ENCODE measurements around the gene NDUFV3. TPM values are rescaled to one million over a fixed set of nuclear protein-coding genes. Genes with fewer than 3 reads are reported as not detected.
"Not testable (repeated sequence)": the region's sequence is repeated elsewhere in the genome, so short reads cannot be mapped to it uniquely, and the experiment has no call there.

Gene NDUFV3
- total and polyA plus RNA-seq, 4 donors: 17.7 to 45.1 (median 28.2) TPM

- H3K9me3 ChIP-seq (ENCODE audit: control insufficient read depth in 4 of 4, insufficient read depth in 3 of 4, low read length in 3 of 4): no peaks in the 10 kb centered on the region
- 60 to 80% methylated on average over 8 of the region's 8 CpGs for WGBS, 2 donors
- peaks cover 0 to 3% (median 0%) of the 10 kb centered on the region in 5 donors for H3K4me1 ChIP-seq (ENCODE audit: control insufficient read depth in 5 of 5, insufficient read depth in 5 of 5, low read length in 5 of 5)
- ATAC-seq (ENCODE audit: insufficient read depth, low FRiP score): peak; percentile 4
- H3K4me3 ChIP-seq: no peak overlapping the region
- no peak for DNase-seq
- TF ChIP-seq, protein P1, sequence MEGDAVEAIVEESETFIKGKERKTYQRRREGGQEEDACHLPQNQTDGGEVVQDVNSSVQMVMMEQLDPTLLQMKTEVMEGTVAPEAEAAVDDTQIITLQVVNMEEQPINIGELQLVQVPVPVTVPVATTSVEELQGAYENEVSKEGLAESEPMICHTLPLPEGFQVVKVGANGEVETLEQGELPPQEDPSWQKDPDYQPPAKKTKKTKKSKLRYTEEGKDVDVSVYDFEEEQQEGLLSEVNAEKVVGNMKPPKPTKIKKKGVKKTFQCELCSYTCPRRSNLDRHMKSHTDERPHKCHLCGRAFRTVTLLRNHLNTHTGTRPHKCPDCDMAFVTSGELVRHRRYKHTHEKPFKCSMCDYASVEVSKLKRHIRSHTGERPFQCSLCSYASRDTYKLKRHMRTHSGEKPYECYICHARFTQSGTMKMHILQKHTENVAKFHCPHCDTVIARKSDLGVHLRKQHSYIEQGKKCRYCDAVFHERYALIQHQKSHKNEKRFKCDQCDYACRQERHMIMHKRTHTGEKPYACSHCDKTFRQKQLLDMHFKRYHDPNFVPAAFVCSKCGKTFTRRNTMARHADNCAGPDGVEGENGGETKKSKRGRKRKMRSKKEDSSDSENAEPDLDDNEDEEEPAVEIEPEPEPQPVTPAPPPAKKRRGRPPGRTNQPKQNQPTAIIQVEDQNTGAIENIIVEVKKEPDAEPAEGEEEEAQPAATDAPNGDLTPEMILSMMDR (IDR thresholded peaks at IDR 0.05; ENCODE audit: control extremely low read depth, extremely low read depth): no peak
- no peak overlapping the region for H3K9ac ChIP-seq (ENCODE audit: insufficient read depth in 1 of 2, low read length in 2 of 2)
- H3K27me3 ChIP-seq (ENCODE audit: control insufficient read depth in 3 of 3, insufficient read depth in 3 of 3, low read length in 2 of 3): no peaks in the 10 kb centered on the region
- H3K27ac ChIP-seq (ENCODE audit: low read depth in 1 of 2, low read length in 1 of 2): peak overlapping the region in 1 of 2 donors; percentile 48
- peaks cover 12 to 59% (median 20%) of the 10 kb centered on the region in 4 donors for H3K36me3 ChIP-seq (ENCODE audit: control insufficient read depth in 4 of 4, insufficient read depth in 4 of 4, low read length in 4 of 4)
These were observed 27.3 kb upstream of the NDUFV3 start for GRCh38 chr21:42865776-42866160.

GRCh38 chr21:42868196-42868595 is 24.9 kb upstream of the NDUFV3 start:
- peaks cover 18 to 61% (median 28%) of the 10 kb centered on the region in 4 donors for H3K36me3 ChIP-seq (ENCODE audit: control insufficient read depth in 4 of 4, insufficient read depth in 4 of 4, low read length in 4 of 4)
- WGBS, 2 donors: 91 to 98% methylated on average over 10 of the region's 10 CpGs
- TF ChIP-seq, protein P1 (IDR thresholded peaks at IDR 0.05; ENCODE audit: control extremely low read depth, extremely low read depth): no peak

DNA sequence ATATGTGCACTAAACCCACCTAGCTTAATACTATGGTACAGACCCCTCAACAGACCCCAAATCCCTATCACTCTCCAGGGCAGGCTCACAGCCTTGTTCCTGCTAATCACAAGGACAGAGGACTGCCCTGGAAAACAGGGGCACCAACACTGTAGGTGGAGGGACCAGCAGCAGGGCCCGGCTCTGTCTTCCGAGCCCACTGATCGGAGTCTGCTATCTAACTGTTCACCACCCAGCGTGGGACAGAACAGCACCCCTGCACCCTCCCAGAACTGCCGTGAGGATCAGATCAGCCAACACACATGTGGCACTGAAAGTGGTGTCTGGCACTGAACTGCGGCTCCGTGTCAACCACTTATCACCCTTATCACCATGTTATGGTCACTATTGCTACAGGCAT is 20.0 kb upstream of the NDUFV3 start:
- Histone ChIP-seq H3K4me1 (ENCODE audit: control insufficient read depth in 5 of 5, insufficient read depth in 5 of 5, low read length in 5 of 5) (peaks cover 0 to 3% (median 2%) of the 10 kb centered on the region in 5 donors), H3K36me3 (ENCODE audit: control insufficient read depth in 4 of 4, insufficient read depth in 4 of 4, low read length in 4 of 4) (peaks cover 22 to 54% (median 28%) of the 10 kb centered on the region in 4 donors), H3K27ac (ENCODE audit: low read depth in 1 of 2, low read length in 1 of 2) (no peak overlapping the region), H3K9me3 (ENCODE audit: control insufficient read depth in 4 of 4, insufficient read depth in 3 of 4, low read length in 3 of 4) (no peaks in the 10 kb centered on the region), H3K27me3 (ENCODE audit: control insufficient read depth in 3 of 3, insufficient read depth in 3 of 3, low read length in 2 of 3) (no peaks in the 10 kb centered on the region), H3K9ac (ENCODE audit: insufficient read depth in 1 of 2, low read length in 2 of 2) (no peak overlapping the region), H3K4me3 (no peak overlapping the region)
- DNase-seq: no peak
- no peak for ATAC-seq (ENCODE audit: insufficient read depth, low FRiP score)
- 93 to 98% methylated on average over 7 of the region's 7 CpGs for WGBS, 2 donors
- TF ChIP-seq, protein P1 (IDR thresholded peaks at IDR 0.05; ENCODE audit: control extremely low read depth, extremely low read depth): no peak

More at GRCh38 chr21:42868196-42868595, 24.9 kb upstream of the NDUFV3 start:
- Histone ChIP-seq H3K27ac (ENCODE audit: low read depth in 1 of 2, low read length in 1 of 2) (no peak overlapping the region), H3K27me3 (ENCODE audit: control insufficient read depth in 3 of 3, insufficient read depth in 3 of 3, low read length in 2 of 3) (no peaks in the 10 kb centered on the region), H3K4me3 (no peak overlapping the region), H3K9me3 (ENCODE audit: control insufficient read depth in 4 of 4, insufficient read depth in 3 of 4, low read length in 3 of 4) (no peaks in the 10 kb centered on the region), H3K9ac (ENCODE audit: insufficient read depth in 1 of 2, low read length in 2 of 2) (no peak overlapping the region), H3K4me1 (ENCODE audit: control insufficient read depth in 5 of 5, insufficient read depth in 5 of 5, low read length in 5 of 5) (no peaks in the 10 kb centered on the region)
- ATAC-seq (ENCODE audit: insufficient read depth, low FRiP score) (no peak), DNase-seq (no peak)

- H3K9ac ChIP-seq (ENCODE audit: insufficient read depth in 1 of 2, low read length in 2 of 2): not testable (repeated sequence)
These were observed 17.3 kb upstream of the NDUFV3 start for GRCh38 chr21:42875811-42876210.

More at GRCh38 chr21:42875811-42876210, 17.3 kb upstream of the NDUFV3 start:
- 90 to 94% methylated on average over 10 of the region's 10 CpGs for WGBS, 2 donors
- H3K4me3 ChIP-seq; H3K9me3 ChIP-seq (ENCODE audit: control insufficient read depth in 4 of 4, insufficient read depth in 3 of 4, low read length in 3 of 4); DNase-seq; ATAC-seq (ENCODE audit: insufficient read depth, low FRiP score); H3K27ac ChIP-seq (ENCODE audit: low read depth in 1 of 2, low read length in 1 of 2); H3K27me3 ChIP-seq (ENCODE audit: control insufficient read depth in 3 of 3, insufficient read depth in 3 of 3, low read length in 2 of 3): not testable (repeated sequence)
- Histone ChIP-seq H3K36me3 (ENCODE audit: control insufficient read depth in 4 of 4, insufficient read depth in 4 of 4, low read length in 4 of 4) (peaks cover 12 to 33% (median 16%) of the 10 kb centered on the region in 4 donors), H3K4me1 (ENCODE audit: control insufficient read depth in 5 of 5, insufficient read depth in 5 of 5, low read length in 5 of 5) (peaks cover 0 to 15% (median 9%) of the 10 kb centered on the region in 5 donors)
